Hematopoietic multipotent progenitor cell (in vitro differentiated cells): ENCODE measurements around the gene SUPT6H. TPM values are rescaled to one million over a fixed set of nuclear protein-coding genes. Genes with fewer than 3 reads are reported as not detected.

Experiments used
- DNase-seq, 3 donors: peaks; one replicate each; pipeline ENCODE4 v3.0.0-alpha.2; 2011 to 2015; ENCODE audit warnings: low read depth in 2 of 3, low spot score in 2 of 3
- total RNA-seq: library from RNA; depleted of rRNA; stranded (reverse); fragments of >200 nt; gene quantifications from one replicate; pipeline ENCODE4 v1.2.3, GENCODE V29; 2012

SUPT6H gene
- total RNA-seq, 1 donor: 61.9 TPM

DNA sequence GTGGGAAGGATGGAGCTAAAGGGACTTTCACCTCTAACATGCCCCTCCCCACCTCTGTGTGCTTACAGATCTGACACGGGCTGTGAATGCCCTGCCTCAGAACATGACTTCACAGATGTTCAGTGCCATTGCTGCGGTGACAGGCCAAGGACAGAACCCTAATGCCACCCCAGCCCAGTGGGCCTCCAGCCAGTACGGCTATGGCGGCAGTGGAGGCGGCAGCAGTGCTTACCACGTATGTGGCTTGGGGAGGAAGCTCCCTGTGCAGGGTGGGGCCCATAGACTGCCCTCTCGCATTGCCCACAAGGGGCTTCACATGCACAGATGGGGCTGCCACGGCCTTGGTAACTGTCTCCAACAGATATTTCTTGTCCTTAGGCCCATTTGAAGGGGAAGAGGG lies 38.3 kb downstream of the SUPT6H start:
- DNase-seq: no peak

DNA sequence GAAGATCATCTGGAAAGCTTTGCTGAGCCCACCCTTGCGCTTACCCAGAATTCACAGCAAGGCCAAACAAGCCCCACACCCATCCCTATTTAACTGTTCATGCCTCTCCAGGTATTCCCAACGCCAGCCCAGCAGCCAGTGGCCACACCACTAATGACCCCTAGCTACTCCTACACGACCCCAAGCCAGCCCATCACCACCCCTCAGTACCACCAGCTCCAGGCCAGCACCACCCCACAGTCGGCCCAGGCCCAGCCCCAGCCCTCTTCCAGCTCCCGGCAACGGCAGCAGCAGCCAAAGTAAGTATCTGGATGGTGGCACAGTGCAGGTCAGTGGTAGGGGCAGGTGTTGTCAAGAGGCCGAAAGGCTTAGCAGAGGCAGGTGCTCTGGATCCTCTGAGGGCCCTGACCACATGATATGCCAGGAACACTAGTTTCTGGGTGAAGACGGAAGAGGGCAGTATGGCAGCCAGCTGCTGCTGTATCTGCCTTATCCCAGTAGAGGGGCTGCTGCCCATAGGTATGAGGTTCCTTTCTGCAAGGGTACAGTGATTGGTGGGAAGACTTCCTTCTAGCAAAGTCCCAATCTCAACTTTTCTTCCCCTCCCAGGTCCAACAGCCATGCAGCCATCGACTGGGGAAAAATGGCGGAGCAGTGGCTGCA lies 39.0 kb downstream of the SUPT6H start:
- DNase-seq: no peak

DNA sequence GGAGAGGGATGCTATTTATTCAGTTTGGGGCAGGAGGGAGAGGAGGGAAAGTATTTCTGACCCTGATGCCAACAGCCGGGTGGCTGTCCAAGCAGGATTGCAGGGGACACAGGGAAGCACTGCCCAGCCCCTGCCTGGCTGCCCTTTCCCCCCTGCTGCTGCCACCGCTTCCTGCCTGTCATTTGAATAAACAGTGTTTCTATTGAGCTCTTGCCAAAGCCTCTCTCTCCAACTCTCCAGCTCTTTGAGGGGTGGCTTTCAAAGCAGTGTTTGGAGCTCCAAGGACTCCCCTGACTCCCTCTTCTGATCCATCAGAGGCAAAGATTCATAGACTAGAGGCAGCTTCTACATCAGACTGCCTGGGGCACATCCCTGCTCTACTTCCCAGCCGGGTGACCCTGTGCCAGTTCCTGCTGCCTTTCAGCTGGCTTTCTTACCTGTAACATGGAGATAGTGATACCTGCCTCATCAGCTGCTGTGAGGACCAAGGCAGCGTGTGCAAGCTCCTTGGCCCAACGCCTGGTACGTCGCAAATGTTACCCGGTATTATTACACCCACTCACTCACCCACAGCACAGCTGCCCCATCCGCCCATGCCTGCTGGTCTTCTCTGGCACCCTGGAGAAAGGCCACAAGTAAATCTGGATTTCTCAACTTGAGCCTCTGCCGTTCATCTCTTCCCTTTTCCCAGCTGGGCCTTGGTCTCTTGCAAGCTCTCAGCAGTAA lies 40.2 kb downstream of the SUPT6H start:
- DNase-seq: no peak

DNA sequence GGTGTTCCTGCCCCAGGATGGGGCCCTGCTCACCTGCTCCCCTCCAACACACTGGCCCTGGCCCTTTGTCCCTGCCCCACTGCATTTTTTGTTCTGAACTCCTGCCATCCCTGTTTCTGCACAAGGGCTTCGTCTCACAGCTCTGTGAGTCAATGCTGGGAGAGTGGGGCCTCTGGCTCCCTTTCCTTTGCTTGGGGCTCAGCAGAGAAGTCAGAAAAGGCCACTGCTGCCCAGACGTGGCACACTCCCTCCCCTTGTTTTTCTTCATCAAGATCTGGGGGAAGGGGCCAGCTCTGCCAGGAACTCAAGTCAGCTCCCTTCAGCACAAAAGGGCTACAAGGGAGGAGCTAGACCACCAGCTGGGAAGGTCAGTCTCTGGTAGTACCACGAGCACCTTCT lies 40.7 kb downstream of the SUPT6H start:
- no peak for DNase-seq

DNA sequence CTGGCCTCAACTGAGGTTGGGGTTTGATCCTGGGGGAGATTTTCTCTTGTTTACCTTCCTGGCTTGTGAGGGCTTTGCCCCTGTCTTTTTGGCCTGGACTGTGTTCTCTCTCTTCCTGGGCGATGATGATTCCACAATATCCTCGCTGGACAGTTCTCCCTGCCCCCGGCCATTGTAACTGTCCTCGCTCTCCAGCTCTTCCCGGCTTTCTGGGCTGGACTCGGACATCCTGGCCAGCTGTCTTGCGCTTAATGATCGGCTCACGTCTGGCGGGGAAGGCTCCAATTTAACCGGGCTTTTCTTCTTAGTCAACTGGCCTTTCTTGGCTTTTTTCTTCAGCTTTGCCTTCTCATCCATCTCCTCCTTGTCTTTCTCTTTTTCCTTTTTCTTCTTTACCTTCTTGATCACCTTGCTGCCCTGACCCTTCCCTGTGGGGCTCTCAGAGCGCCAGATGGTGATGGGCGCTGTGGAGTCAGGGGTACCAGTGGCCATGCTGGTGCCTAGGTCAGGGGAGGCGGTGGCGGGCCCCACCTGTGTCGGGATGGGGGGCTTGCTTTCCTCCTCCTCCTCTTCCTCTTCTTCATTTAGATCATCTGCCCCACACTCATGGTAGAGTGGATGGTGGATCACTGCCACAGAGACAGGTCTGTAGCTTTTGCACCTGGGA lies 41.7 kb downstream of the SUPT6H start:
- DNase-seq: no peak

DNA sequence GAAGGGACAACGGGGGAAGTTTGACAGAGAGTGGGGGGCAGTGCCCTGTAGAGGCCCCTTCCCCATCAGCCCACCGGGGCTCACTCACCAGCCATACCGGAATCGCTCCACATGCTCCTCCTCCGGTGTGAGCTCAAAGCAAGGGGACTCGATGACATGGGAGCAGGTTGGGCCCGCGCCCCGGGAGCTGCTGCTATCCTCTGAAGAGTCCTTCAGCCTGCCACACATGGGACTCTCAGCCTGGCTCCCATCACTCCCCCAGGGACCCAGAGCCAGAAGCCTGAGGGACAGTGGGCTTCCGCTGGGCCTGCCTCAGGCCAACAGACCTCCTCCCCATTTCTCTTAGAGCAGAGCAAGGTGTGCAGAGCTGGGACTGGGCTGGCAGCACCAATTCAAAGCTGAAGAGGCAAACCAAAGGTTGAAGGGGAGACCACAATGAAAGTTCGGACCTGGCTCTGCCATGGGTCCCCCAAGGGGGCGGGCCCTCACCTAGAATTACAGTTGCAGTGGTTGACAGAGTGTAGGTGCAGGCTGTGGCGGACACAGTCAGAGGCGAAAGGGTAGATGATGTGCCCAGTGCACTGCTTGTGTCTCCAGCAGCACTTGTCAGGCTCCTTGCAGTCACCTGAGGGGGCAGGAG lies 42.3 kb downstream of the SUPT6H start:
- DNase-seq: no peak

DNA sequence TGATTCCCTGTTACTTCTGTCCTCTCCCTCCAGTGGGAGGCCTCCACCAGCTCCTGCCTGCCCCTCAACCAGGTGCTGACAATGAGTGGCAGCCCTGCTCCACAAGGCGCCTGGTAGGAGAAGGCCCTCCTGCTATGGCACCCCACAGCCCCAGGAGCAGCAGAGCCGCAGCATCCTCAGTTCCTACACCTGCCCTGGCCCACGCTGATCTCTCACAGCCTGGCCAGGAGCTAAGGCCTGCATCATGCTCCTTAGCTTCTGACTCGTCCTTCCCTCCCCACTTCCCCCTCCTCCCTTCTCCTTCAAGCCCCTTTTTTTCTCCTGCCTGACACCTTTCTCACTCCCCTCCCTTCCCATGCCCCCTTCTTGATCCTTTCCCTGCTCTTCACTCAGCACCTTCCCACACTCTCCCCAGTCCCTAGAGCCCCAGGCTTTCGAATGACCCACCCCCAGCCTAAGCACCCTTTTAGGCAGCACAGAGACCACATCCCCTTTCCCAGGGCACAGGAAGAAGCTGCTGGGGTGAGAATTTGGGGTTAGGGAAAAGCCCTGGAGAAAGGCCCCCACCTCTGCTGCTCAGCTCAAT lies 43.2 kb downstream of the SUPT6H start:
- DNase-seq: no peak

DNA sequence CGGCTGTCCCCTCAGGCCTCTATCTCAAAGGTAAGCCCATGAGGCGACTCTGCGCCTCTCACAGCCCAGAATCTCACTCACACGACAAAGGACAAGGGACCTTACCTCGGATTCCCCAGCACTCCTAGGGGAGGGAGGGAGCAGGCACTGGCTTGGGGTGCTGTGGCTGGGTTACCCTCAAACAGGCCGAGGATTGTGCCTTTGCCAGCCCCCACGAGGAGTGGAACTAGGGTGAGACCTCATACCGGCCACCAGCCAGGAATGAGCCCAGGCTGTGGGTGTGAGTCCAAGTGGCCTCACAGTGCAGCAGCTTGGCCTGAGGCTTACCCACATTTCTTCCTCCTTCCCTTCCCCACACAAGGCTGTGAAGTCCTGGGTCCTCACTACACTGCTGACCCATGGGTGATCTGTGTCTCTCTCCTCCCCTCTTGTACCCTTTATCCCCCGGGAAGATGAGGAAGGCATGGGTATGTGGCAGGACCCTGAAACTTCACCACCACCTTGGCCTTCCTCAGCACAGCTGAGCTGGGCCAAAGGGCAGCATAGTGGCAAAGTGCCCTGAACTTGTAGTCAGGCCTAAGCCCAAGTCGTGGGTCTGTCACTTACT lies 43.8 kb downstream of the SUPT6H start:
- no peak for DNase-seq

DNA sequence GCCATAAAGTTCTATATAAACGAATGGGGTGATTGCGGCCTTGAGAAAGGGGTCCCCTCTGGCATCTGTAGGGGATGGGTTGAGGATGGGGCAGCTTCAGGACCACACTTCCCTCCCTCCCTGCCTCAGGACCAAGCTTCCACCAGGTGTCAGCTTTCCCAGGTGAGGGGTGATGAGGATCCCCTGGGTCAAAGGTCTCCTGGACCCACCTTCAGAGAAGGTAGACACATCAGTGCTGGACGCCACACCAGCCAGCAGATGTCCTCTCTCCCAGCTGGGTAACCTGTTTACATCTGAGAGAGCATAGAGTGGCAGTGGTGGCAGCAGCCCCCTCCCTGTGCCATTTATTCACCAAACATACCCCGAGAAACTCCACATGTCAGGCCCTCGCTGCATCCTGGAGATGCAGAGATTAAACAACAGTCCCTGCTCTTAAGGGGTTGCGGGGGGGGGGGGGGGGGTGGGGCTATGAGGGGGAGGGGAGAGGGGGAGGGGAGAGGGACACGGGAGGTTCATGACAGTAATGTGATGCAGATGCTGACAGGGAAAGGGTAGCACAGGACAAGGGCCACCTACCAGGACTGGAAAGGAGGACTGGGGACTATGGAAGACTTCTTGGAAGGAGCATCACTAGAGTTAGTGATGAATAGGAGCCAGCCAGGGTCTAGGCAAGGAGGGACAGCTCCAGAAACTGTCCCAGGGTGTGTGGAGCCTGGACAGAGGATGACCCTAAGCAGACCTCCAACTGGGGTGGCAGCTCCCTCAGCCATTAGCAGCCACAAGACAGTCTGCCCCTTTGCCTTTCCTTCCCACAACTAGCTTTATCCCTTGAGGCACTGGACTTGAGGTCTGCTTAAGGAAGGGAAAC lies 44.7 kb downstream of the SUPT6H start:
- no peak for DNase-seq

DNA sequence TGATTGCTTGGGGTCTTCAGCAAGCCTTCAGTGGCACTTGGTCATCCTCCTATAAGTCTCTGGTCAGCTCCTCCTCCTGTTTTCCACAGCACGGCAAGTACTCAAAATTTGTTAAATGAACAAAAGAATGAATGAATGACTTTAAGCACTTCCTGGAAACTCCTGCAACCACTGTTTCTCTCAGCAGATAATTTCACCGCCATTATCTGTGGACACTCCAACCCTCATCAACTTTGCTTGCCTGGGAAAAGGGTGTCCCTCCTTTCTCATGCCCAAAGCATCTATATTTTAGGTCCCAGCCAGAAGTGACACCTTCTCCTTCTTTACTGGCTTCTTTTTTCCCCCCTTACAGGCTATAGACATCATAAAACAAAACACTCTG lies 45.3 kb downstream of the SUPT6H start:
- DNase-seq: no peak

DNA sequence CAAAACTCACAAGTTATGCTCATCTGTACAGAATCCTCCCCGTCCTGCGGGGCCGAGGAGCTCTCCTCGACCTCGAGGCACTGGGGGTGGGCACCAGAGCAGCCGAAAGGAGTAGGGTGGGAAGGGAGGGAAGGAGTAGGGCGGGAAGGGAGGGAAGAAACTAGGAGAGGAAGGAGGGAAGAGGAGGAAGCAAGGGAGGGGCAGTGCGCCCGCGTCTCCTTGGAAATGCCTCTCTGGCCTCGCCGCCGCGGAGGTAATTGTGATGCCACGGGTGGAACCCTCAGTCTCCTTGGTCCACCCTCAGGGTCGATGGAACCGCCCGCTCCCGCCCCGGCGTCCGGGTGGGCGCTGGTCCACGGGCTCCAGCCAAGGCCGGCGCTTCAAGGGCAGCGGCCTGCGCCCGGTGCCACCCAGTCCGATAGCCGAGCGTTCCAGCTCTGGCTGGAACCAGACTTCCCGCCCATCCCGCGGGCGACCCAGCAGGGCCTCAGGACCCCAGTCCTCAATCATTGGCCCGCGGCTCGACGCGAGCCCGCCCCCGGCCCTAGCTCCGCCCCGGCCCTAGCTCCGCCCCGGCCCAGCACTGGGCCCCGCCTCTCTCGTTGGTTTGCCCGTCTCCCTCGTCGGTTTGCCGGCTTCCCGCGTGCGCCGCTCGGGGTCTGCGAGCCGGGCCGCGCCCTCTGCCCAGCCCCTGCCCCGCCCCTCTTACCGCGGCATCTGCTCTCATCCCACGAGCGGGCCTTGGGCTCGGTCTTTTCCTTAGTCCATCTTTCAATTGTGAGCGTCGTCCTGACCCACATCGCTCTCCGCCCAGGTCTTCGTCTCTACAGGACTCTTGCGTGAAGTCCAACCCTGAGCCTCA lies 49.1 kb downstream of the SUPT6H start:
- DNase-seq: peak in 2 of 3 donors; percentile 82 to 91

DNA sequence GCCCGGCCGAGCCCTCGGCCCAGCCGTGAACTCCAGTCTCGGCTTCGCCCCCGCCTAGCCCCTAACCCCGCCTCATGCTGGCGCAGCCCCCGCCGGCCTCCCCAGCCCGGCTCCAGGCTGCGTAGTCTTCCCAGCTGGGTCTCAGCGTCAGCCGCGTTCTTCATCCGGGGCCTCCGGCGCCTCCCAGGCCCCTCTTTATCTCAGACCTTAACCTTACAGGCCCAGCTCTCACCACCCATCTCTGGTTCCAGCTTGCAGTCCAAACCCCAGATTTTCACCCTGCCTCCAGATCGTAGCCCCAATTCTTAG lies 49.7 kb downstream of the SUPT6H start, which contains the start of gene PROCA1:
TSS of gene PROCA1 (minus strand) at position 166 of the 309 bp plus-strand sequence. CDS start 228 bp downstream, outside the sequence.
- no peak for DNase-seq

DNA sequence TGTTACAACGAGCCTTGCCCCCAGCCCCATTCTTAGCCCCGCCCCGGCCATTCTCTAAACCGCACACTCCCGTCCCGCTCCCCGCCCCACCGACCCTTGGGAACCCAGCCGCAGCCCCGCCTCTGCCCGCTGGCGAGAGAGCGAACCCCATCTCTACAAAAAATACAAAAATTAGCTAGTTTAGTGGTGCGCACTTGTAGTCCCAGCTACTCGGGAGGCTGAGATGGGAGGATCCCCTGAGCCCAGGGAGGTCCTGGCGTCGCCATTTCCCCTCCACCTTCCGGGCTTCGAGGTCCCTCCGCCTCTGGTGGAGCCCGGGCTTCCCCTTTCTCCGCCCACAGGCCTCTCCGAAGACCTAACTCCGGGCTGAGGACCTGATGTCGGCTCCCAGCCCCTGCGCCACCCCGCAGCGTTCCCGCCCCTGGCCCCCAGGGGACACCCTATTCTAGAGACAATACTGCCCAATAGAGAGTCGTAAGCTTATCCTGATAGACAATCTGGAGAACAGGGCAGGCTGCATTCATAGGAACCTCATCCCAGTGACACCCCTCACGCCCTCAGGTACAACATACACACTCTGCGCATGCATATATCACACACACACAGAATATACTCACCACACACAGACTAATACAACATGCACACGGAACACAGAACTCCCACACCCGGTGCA lies 50.2 kb downstream of the SUPT6H start:
- DNase-seq: peak in 2 of 3 donors; percentile 89 to 92

DNA sequence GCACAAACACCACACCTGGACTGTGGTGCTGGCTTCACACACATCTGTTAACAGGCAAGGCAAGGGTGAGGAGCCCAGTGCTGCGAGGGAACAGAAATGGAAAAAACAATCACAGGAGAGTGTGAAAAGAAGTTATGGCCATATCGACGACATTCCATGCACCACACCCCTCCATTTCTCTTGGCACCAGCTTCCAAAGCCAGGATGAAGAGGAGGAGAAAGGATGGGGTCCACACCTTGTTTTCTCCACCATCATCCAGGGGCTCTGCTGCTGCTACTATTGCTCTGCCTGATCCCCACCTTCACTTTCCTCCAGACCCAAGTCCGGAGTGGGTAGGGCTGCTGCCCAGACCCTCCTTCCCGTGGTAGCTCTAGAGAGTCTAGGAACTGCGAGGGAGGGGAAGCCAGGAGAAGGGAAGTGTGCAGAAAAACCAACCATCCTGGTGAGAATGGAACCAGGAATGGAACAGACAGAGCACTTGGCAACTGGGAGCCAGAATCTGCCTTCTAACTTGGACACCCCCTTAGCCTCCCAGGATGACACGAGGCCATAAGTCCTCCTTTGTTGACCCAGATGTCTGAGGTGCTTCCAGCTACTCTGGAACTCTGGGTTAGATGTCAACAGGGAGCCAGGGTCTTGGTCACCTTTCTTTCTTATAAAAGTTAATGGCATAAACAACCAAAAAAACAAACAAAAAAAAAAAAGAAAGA lies 50.9 kb downstream of the SUPT6H start:
- no peak for DNase-seq

DNA sequence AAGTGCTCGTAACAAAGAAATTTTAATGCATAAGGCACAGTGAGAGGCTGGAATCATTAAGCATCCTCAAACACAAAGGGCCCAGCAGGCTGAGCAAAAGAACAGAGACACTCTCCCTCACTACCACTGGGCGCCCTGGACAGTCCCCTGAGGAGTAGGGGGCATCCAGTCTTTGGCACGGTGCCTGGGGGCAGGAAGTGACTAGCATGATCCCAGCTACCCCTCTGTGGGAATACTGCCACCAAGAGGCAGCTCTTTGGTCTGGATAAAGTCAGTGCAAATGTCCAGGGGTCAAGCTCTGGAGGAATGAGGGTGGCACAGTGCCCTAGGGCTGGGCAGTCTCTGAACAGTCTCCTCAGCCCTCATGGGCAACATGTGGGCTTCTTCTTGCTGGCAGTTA lies 52.3 kb downstream of the SUPT6H start:
- DNase-seq: no peak

DNA sequence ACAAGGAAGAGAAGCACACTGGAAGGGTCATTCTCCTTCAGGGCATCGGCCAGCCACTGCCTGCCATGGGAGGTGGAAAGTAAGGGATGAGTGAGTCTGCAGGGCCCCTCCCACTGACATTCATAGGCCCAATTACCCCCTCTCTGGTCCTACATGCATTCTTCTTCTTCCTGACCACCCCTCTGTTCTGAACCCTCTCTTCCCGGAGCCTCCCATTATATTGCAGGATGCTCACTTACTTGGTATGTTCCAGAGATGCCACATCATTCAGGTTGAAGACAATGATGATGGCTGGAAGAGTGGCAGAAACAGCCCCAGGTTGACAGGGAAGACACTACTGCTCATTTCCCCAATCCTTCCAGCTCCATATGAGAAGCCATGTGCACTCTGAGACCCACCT lies 53.2 kb downstream of the SUPT6H start:
- DNase-seq: no peak

DNA sequence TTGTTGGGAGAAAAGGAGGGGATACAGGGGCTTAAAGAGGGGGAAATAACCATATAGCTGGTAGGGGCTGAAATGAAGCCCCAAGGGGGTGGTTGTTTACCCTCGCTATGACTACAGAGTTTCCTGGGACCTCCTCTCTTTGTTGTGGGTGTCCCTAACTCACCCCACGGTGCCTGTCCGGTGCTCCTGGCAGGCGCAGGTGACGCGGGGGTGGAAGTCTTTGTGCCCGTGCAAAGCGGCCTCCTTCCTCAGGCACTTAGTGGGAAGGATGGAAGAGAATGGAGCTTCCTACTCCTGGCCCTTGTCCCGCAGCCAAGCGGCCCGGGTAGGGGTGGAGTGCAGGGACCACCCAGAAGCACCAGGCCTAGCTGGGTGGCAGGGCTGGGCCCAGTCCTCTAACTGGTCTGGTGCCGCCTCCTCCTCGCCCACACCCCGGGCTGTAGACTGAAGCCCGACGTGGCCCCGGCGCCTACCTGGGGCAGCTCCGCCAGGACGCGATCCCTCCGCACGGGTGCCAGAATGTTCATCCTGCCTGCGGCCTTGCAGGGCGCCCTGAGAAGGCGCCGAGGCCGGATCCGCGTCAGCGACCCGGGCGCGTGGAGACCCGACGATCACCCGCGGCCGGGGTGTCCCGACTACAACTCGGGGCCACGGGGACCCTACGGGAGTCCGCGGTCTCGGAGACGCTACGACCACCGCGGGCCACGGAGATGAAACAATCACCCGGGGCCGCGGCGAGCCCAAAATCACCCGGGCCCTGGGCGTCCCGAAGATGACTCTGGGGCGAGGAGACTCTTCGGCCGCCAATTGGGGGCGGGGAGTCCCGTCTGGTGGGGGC lies 55.0 kb downstream of the SUPT6H start:
- DNase-seq: no peak
